Measurements from ENCODE around the gene CNTRL. TPM values are rescaled to one million over a fixed set of nuclear protein-coding genes. Genes with fewer than 3 reads are reported as not detected.
"Not testable (repeated sequence)": the region's sequence is repeated elsewhere in the genome, so short reads cannot be mapped to it uniquely, and the experiment has no call there.

Gene CNTRL
- total RNA-seq, 1 experiment from 2014 or later = 1.7 TPM

GRCh38 chr9:121156263-121156731 lies 81.5 kb downstream of the CNTRL start:
- in situ Hi-C loops (cut with HindIII; ENCODE audit: low pct_unique_long_range_greater_than_20kb, low sequenced_read_pairs) = no loop called here
- DNase-seq (ENCODE audit: low read depth) = peak; percentile 29

DNA sequence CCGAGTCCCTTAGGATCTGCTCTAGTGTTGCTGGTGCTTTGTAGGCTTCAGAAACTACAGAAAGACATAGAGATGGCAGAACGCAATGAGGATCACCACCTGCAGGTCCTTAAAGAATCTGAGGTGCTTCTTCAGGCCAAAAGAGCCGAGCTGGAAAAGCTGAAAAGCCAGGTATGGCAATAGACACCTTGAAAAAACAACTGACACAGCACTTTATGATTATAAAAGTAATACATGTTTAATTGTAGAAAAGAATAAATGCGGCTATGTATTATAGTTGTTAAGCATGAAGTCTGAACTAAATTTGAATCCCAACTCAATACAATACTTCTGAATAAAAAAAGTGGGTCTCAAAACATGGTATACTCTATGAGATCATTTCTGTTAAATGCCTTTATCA lies 83.2 kb downstream of the CNTRL start:
- in situ Hi-C loops (cut with HindIII; ENCODE audit: low pct_unique_long_range_greater_than_20kb, low sequenced_read_pairs) = no loop called here
- DNase-seq (ENCODE audit: low read depth) = no peak

DNA sequence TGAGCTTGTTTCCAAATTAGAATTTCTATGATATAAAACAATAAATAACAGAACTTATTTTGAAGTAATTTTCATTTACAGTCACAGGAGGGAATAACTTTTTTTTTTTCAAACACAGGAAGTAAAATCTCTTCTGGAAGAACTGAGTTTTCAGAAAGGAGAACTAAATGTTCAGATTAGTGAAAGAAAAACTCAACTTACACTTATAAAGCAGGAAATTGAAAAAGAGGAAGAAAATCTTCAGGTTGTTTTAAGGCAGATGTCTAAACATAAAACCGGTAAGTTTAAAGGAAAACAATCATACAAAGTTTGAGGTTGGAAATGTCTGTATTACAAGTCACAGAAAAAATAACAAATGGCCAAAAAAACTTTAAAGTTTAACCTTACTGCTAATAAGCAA lies 85.3 kb downstream of the CNTRL start:
- no peak for DNase-seq (ENCODE audit: low read depth)
- in situ Hi-C loops (cut with HindIII; ENCODE audit: low pct_unique_long_range_greater_than_20kb, low sequenced_read_pairs) = no loop called here

DNA sequence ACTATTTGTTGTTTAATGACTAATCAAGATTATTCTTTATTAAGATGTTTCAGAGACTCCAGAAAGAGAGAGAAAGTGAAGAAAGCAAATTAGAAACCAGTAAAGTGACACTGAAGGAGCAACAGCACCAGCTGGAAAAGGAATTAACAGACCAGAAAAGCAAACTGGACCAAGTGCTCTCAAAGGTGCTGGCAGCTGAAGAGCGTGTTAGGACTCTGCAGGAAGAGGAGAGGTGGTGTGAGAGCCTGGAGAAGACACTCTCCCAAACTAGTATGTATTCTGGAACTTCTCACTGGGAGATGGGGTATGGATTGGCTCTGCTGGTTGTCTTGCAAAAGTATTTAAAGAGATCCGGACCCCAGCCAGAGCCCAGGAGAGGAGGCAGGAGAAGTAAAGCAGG lies 93.3 kb downstream of the CNTRL start:
- in situ Hi-C loops (cut with HindIII; ENCODE audit: low pct_unique_long_range_greater_than_20kb, low sequenced_read_pairs) = no loop called here
- DNase-seq (ENCODE audit: low read depth) = no peak

- no peak for DNase-seq (ENCODE audit: low read depth)
- in situ Hi-C loops (cut with HindIII; ENCODE audit: low pct_unique_long_range_greater_than_20kb, low sequenced_read_pairs) = no loop called here
These were observed 94.4 kb downstream of the CNTRL start for GRCh38 chr9:121169094-121169601.

GRCh38 chr9:121171236-121171635 lies 96.5 kb downstream of the CNTRL start:
- DNase-seq (ENCODE audit: low read depth) = no peak
- in situ Hi-C loops (cut with HindIII; ENCODE audit: low pct_unique_long_range_greater_than_20kb, low sequenced_read_pairs) = no loop called here

GRCh38 chr9:121172726-121173487 lies 98.2 kb downstream of the CNTRL start:
- in situ Hi-C loops (cut with HindIII; ENCODE audit: low pct_unique_long_range_greater_than_20kb, low sequenced_read_pairs) = no loop called here
- DNase-seq (ENCODE audit: low read depth) = no peak

GRCh38 chr9:121173501-121173900 lies 98.7 kb downstream of the CNTRL start:
- in situ Hi-C loops (cut with HindIII; ENCODE audit: low pct_unique_long_range_greater_than_20kb, low sequenced_read_pairs) = no loop called here
- DNase-seq (ENCODE audit: low read depth) = no peak

DNA sequence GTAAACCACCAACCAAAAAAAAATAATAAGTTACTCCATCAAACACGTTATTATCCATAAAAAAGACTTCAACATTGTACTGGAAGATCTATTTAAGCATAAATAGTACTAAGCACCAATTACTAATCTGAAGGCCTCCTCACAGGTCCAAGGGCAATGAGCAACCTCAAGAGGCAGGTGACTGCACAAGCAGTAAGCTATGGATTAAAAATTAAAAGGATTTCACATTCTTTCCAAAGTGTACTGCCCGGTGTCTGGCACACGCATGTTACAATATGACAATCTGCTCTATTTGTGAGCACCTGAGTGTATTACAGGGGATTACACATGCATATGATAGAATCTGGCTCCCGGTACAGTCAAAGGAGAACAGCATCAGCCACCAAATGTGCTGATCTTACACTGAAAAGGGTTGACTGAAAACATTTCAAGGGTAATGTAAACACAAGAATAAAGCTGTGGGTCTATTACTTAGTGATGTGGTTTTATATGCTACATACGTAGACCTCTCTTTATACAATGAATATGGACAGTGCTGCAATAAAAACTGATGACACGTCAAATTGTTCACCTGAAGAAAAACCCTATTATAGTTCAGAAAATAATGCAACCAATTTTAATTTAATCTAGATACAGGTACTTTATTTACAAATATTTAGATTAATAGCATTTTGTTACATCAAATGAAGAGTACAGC lies 104.1 kb downstream of the CNTRL start:
- in situ Hi-C loops (cut with HindIII; ENCODE audit: low pct_unique_long_range_greater_than_20kb, low sequenced_read_pairs) = no loop called here
- DNase-seq (ENCODE audit: low read depth) = no peak

DNA sequence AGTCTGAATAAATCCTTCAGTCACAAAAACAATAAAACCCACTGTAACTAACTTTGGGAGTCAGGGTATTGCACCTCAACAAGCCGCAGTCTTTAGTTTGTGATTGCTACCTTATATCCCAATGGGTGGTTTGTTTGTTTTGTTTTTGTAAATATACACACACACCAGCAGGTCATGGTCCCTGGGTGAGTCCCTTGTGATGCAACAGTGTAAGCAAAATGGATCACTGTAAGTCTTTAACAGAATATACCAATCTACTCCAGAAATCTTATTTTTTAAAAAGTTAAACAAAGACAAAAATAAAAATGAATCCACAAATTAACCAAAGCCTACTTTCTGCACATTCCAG lies 104.6 kb downstream of the CNTRL start:
- DNase-seq (ENCODE audit: low read depth); in situ Hi-C loops (cut with HindIII; ENCODE audit: low pct_unique_long_range_greater_than_20kb, low sequenced_read_pairs): not testable (repeated sequence)

GRCh38 chr9:121179930-121180681 lies 105.4 kb downstream of the CNTRL start:
- no peak for DNase-seq (ENCODE audit: low read depth)
- in situ Hi-C loops (cut with HindIII; ENCODE audit: low pct_unique_long_range_greater_than_20kb, low sequenced_read_pairs) = no loop called here

DNA sequence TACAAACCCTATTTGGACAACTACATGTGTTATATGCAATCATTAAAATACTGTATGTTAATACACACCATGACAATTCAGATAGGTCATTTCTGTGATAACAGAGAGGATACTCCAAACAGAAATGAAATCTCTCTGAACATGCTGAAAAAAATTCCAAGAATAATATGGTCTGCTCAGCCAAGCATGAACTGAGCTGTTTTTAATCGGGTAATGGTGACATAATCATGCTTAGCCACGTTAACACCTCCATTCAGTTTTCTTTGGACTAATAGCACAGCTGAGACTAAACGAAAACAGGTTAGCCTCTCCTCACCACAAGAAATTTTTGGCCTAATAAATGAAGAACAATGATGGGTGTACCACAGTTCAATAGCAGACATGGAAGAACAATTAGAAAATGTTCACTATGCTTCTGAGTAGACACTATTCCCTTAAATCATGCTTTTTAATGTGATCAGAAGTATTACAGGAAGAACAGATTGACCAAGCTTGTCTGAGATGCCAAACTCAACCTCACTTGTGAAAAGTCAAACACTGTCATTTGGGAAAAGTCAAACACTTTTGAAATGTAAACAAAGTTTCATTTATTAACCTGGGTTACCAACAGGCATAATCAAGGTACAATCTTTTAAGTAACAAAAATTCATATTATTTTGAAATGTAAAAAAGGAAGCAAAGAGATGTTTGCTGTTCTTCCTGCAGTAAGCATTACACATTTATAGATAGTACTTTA lies 107.5 kb downstream of the CNTRL start:
- DNase-seq (ENCODE audit: low read depth) = peak; percentile 14
- in situ Hi-C loops (cut with HindIII; ENCODE audit: low pct_unique_long_range_greater_than_20kb, low sequenced_read_pairs) = no loop called here

GRCh38 chr9:121182989-121183388 lies 108.2 kb downstream of the CNTRL start:
- no peak for DNase-seq (ENCODE audit: low read depth)
- in situ Hi-C loops (cut with HindIII; ENCODE audit: low pct_unique_long_range_greater_than_20kb, low sequenced_read_pairs) = no loop called here

DNA sequence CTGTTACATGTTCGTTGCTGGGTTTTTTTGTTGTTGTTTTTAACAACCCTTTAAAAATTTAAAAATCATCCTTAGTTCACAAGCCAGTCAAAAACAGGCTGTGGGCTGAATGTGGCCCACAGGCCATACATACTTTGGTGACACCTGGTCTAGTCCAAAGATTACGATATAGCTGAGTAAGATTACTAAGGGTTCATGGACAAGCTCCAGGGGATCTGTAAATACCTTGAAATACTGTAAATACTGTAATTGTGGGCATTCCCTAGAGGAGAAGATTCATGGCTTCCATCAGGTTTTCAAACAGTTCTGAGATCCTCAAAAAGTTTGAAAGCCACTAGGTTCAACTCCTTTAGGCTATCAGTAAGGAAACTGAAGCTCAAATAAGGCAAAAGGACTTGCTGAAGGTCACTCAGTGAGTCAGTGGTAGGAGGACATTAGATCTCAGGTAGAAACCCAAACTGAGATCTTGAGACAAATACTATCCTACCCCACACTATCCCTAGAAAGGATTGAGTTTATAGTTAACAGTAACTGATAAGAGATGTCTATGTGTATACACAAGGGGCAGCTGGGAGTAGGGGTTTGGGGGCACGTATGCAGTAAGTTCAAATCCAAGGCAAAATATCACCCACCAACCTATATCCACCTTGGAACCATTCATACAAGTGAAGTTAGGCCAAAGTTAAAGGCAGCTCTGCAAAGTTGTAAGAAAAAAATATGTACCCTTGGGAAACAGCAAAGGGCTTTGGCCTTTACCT lies 109.1 kb downstream of the CNTRL start:
- no peak for DNase-seq (ENCODE audit: low read depth)
- in situ Hi-C loops (cut with HindIII; ENCODE audit: low pct_unique_long_range_greater_than_20kb, low sequenced_read_pairs) = no loop called here

DNA sequence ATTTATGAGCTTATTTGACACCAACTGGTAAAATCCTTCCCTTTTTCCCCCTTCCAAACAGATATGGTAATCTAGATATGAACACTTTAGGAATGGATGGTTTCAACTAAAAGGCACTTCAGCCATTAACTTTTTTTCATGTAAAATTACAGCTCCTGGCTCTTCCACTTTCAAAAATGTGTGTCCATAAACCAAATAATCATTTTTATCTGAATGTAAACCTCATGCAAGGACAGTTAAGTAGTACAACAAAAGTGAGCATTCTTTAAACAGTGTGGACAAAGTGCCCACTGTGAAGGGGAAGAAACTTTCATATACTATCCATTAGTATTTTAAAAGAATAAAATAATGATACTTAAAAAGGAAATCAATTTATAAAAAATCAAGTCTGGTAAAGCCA lies 109.7 kb downstream of the CNTRL start:
- no peak for DNase-seq (ENCODE audit: low read depth)
- in situ Hi-C loops (cut with HindIII; ENCODE audit: low pct_unique_long_range_greater_than_20kb, low sequenced_read_pairs) = no loop called here

- no peak for DNase-seq (ENCODE audit: low read depth)
- in situ Hi-C loops (cut with HindIII; ENCODE audit: low pct_unique_long_range_greater_than_20kb, low sequenced_read_pairs) = no loop called here
These were observed 110.5 kb downstream of the CNTRL start for GRCh38 chr9:121185178-121185745.

DNA sequence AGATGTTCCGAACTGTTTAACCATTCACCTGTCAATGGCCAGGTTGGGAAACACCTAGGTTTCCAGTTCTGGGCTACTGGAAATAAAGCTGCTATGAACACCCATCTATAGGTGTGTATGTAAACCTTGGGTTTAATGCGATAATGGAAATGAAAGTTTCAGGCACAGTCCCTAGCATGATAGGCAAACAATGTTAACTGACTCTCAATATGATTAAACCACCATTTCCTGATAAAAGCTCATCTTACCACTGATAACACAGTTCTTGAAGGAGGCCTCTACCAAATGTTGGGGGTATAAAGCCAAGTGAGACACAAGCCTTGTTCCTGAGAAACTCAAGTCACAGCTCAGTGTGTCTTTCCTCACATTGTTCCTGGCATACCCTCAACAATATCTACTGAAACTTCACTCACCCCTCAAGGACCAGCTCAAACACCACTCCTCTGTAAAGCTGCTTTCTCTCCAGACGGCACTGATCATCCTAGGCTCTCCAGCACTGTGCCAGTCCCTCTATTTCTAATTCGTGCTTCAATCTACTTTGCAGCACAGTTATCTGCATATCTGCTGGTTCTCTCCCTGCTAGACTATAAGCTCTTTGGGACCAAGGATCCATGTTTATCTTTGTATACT lies 111.1 kb downstream of the CNTRL start:
- in situ Hi-C loops (cut with HindIII; ENCODE audit: low pct_unique_long_range_greater_than_20kb, low sequenced_read_pairs) = no loop called here

More for the DNA sequence above, 111.1 kb downstream of the CNTRL start:
- DNase-seq (ENCODE audit: low read depth) = no peak

Measured in Caki2 (cell line).